ENCODE data around the gene EVI5.

GRCh38 chr1:92567211-92567868 lies 217.6 kb downstream of the EVI5 start:
- TF ChIP-seq YY1 (IDR thresholded peaks at IDR 0.05; ENCODE audit: insufficient read depth, insufficient read length) (no peak), ZNF274 (IDR thresholded peaks at IDR 0.05; ENCODE audit: low read depth, low read length) (no peak)
